GM18502 (cell line): ENCODE results near the gene CAB39L.
"Not testable (repeated sequence)": the region's sequence is repeated elsewhere in the genome, so short reads cannot be mapped to it uniquely, and the experiment has no call there.

Experiments
- ATAC-seq: cut with Tn5 transposase; IDR thresholded peaks from one replicate; pipeline ENCODE4 v1.9.1; 2021; ENCODE audit warnings: mild to moderate bottlenecking; ENCODE audit not compliant: unreplicated experiment, poor library complexity

The CAB39L gene

DNA sequence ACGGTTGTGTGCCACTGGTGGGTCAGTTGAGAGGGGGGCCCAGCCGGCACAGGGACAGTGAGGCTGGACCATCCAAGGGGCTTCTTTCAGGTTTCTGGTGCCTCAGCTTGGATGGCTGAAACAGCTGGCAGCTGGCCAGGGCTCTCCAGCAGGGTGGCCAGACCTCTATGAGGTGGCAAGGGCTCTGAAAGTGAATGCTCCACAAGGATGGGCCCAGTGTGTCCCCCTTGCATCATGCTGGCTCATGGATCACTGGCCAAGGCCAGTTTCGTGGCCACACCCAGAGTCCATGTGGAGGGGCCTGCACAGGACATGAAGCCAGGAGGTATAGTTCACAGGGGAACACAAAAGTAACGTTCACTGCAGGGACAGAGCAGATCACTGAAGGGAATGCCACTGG is 146.5 kb downstream of the CAB39L start:
- no peak for ATAC-seq

GRCh38 chr13:49296659-49297058 is 147.2 kb downstream of the CAB39L start:
- no peak for ATAC-seq

DNA sequence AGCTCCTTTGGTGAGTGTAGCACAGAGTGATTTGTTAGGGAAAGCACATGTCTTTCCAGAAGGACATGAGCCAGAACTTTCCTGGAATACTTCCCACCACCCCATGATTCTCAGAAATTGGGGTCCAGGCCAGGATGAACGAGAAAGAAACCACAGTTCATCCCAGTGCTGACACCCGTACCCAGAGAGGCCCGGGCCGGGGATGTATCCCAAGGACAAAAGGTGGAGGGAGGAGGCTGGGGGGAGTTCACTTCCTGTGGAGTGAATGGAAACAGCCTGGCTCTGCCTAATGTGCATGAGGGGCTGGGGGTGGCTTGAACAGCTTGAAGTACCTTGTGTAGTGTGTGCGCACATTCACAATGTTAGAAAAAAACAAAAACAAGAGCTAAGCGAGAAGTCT is 148.6 kb downstream of the CAB39L start:
- no peak for ATAC-seq

GRCh38 chr13:49294723-49295122 is 149.1 kb downstream of the CAB39L start:
- not testable (repeated sequence) for ATAC-seq

DNA sequence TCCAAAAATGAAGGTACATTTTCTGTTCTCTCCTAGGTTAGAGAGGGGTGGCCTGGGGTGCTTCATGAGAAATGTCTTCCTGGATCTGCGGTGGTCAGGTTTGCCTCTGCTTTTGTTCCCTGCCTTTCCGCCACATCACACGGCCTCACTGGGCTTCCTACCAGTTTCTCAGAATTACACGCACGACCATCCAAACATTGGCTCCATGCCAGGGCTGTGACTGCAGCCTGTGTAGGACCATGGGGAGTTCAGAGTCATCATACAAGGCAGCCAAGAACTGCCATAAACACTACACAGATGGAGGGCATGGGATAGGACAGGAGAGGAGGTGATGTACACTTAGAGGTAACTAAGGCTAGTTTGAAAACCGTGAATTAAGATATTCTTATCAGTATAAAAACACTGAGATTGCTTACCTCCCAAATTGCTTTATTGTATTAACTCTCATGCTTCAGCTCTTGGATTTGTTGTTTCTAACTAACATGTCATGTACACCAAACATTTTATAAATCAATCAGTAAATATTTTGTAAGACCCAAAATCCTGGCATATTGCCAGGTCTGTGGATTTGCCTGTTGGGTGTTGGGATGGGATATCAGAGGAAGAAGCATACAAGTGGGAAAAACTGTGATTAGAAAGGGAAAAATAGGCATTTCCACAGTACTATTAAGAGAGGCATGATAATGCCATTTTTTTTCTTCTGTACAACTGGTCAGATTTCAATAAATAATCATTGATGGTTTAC is 150.9 kb downstream of the CAB39L start:
- no peak for ATAC-seq

DNA sequence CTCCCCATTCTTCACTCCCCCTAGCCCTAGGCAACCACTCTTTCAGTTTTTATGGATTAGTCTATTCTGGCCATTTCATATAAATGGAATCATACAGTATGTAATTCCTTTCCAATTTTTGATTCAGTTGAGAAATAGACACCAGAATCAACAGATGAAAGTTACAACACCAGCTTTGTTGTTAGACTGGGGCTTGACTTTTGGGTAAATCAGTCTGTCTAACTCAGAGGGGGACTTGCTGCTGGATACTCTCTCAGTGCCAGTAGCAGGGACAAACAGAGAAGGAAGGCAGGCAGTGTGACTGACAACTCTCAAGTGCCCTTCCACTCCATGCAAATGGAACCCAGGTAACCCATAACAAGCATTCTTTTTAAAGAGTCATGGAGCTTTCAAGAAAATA is 155.4 kb downstream of the CAB39L start:
- ATAC-seq: no peak

DNA sequence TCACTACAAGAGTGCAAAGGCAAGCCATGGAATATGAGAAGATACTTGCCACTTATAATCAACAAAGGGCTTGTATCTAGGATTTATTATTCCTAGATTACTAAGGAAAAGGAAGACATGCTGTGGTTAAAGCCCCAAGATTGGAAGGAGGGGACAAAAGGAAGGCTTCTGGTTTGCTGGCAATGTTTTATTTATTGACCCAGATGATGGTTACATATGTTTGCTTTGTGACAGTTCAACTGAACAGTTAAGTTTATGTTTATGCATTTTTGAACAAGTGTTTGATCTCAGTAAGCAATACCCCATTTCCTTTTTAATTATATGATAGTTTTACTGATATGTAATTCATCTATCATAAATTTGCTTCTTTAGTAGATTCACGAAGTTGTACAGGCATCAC is 155.9 kb downstream of the CAB39L start:
- ATAC-seq: no peak

- ATAC-seq: no peak
Observed at GRCh38 chr13:49279885-49280284, 164.0 kb downstream of the CAB39L start.

GRCh38 chr13:49279112-49279511 is 164.8 kb downstream of the CAB39L start:
- ATAC-seq: no peak

DNA sequence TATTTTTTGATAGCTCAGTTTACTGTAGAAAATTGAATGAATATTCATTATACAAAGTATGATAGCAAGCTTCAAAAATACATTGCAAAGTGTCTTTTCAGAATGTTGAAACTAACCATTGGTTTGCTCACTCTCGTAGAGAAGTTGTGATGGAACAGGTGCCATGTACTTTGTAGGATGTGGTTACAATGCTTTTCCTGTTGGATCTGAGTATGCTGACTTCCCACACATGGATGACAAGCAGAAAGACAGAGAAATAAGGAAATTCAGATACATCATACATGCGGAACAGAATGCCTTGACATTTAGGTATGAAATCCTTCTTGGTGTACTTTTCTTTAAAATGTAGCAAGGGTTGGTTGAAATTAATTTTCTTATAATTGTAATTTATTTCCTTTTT is 165.7 kb downstream of the CAB39L start:
- no peak for ATAC-seq

- no peak for ATAC-seq
Observed at GRCh38 chr13:49272296-49272695, 171.6 kb downstream of the CAB39L start.

DNA sequence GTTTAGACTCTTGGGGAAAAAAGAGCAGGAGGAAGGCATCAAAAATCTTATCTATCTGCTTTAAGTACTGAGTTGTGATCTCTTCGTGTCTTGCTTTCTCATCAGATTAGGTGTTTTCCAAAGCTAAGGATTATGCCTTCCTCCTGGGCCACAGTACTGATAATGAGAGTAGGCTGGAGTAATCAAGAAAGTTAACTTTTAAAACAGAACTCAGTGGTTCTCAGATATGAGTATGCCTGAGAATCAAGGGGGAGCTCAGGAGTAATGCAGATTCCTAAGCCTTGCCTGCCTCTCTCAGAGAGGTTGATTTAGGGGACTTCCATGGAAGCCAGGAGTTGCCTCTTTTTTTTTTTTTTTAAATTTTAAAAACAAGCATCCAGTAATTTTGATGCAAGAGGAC is 172.6 kb downstream of the CAB39L start:
- ATAC-seq: no peak

DNA sequence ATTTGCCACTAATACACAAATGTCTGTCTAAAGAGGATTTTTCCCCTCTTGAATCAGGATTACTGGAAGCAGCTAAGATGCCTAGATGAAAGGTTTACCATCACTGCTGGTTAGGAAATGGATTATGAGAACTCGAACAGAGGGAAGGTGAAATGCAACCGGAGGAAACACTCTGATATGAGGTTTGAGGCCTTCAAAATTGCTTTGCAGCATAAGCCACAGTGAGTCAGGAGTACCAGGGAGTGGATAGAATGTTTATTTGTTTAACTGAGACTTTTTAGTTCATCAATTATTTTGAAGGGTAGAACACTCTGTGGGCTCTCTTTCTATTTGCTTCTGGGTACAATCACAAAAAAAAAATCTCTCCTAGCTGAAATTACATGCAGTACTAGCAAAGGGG is 178.0 kb downstream of the CAB39L start:
- ATAC-seq: no peak

DNA sequence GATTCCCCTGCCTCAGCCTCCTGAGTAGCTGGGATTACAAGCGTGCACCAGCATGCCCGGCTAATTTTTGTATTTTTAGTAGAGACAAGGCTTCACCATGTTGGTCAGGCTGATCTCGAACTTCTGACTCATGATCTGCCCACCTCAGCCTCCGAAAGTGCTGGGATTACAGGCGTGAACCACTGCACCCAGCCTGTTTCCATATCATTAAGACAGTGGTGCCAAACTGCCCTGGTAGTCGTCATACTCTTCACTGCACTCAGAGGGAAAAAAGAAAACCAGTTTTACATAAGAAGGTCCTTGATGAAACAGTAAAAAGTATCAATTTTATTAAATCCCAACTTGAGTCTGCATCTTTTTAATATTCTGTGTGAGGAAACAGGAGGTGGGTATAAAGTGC is 181.2 kb downstream of the CAB39L start:
- no peak for ATAC-seq

GRCh38 chr13:49259586-49259985 is 184.3 kb downstream of the CAB39L start:
- ATAC-seq: no peak
